Lung (tissue), 12 donors: Measurements from ENCODE around the gene HES3. TPM values are rescaled to one million over a fixed set of nuclear protein-coding genes. Genes with fewer than 3 reads are reported as not detected.
"Not testable (repeated sequence)": the region's sequence is repeated elsewhere in the genome, so short reads cannot be mapped to it uniquely, and the experiment has no call there.

Experiments used
- ATAC-seq: fragments of 200-7000 bp; cut with Tn5 transposase; one replicate; pipeline ENCODE4 v1.9.1; 2020; ENCODE audit warnings: moderate number of reproducible peaks; ENCODE audit not compliant: insufficient read depth, low FRiP score
- DNase-seq, 3 donors: peaks; one replicate each; pipeline ENCODE4 v3.0.0-alpha.2; 2013 to 2017
- H3K27ac ChIP-seq, 2 donors: one replicate each; pipeline ENCODE4 v1.5.1; 2013; ENCODE audit warnings: mild to moderate bottlenecking in 2 of 2, moderate library complexity in 2 of 2, control low read depth in 1 of 2, inconsistent platforms in 1 of 2, low read depth in 1 of 2, low read length in 1 of 2
- H3K27me3 ChIP-seq, 3 donors: one replicate each; pipeline ENCODE4 v1.5.1; 2013; ENCODE audit warnings: low read length in 2 of 3; ENCODE audit not compliant: control insufficient read depth in 3 of 3, insufficient read depth in 3 of 3
- H3K36me3 ChIP-seq, 4 donors: one replicate each; pipeline ENCODE4 v1.5.1; 2013; ENCODE audit warnings: low read length in 4 of 4, mild to moderate bottlenecking in 1 of 4, moderate library complexity in 1 of 4; ENCODE audit not compliant: control insufficient read depth in 4 of 4, insufficient read depth in 4 of 4
- H3K4me1 ChIP-seq, 5 donors: one replicate each; pipeline ENCODE4 v1.5.1; 2013; ENCODE audit warnings: low read length in 5 of 5, mild to moderate bottlenecking in 2 of 5, moderate library complexity in 1 of 5; ENCODE audit not compliant: control insufficient read depth in 5 of 5, insufficient read depth in 5 of 5
- H3K4me3 ChIP-seq: one replicate; pipeline ENCODE4 v1.5.1; 2013; ENCODE audit warnings: mild to moderate bottlenecking, control low read depth, moderate library complexity
- H3K9ac ChIP-seq, 2 donors: one replicate each; pipeline ENCODE4 v1.5.1; 2013; ENCODE audit warnings: low read length in 2 of 2, control low read depth in 1 of 2; ENCODE audit not compliant: insufficient read depth in 1 of 2
- H3K9me3 ChIP-seq, 4 donors: one replicate each; pipeline ENCODE4 v1.5.1; 2013; ENCODE audit warnings: low read length in 3 of 4, mild to moderate bottlenecking in 1 of 4, moderate library complexity in 1 of 4; ENCODE audit not compliant: control insufficient read depth in 4 of 4, insufficient read depth in 3 of 4
- WGBS, 2 donors: extraction: QIAGEN DNeasy Blood & Tissue Kit; methylation state at CpG; one replicate each; pipeline ENCODE4 v1.1.7; 2013; 5-methylcytosine and 5-hydroxymethylcytosine counted together
- polyA plus RNA-seq, 2 donors: library from polyadenylated mRNA; stranded (reverse); fragments of 200-250 nt; gene quantifications; one replicate each; pipeline ENCODE4 v1.2.1, GENCODE V29; 2013
- total RNA-seq, 2 donors: library from RNA; depleted of rRNA in 1 of 2; stranded (reverse); fragments of >200 nt in 1 of 2; gene quantifications; one replicate each; pipeline ENCODE4 v1.2.1, GENCODE V29; 2014 to 2021
- TF ChIP-seq, protein P1 (sequence below): IDR thresholded peaks from 2 replicates; pipeline ENCODE4 v1.5.1; 2012; ENCODE audit warnings: mild to moderate bottlenecking; ENCODE audit errors: control extremely low read depth, extremely low read depth
- donor health status: control.
- donor health status: control.
- donor health status: Bipolar disorder and iron deficiency.
- donor health status: healthy.
- donor health status: DM: yes; HTN: yes; CAD: no.

The HES3 gene
- total and polyA plus RNA-seq, 4 donors: not detected

DNA sequence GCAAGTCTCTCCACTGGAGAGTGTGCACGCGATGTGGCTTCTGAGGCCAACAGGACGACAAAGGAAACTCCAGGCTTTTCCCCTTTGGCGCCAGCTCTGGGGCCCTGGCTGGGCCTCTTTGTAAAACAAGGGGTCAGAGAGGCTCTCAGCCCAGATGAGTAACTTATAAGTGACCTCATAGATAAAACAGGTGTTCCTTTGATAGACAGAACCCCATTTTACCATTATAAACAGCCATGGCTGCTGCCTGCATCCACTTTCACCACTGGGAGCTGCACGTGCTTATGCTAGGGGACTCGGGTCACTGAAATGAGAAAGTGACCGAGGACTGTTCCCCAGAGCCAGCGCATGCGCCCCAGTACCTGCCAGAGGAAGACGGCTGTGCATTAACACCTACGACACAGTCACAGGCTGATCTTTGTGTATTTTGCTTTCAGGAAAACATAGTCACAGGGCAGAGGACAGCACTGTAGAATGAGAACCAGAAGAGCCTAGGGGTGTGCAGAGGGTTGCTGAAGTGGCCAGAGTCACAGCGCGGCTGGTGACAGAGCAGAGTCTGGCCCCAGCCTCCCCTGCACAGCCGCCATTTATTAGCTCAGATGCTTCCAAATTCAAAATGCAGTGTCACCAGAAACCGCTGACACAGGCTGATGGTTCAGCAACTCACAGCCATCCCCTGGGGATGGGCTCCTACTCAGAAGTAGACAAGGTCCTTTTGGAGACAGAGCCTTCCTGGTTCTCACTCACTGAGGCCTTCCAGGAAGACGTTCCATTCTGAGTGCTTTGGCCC lies 25.4 kb upstream of the HES3 start:
- no peak for ATAC-seq
- H3K36me3 ChIP-seq: peaks cover 0 to 10% (median 7%) of the 10 kb centered on the region in 4 donors
- WGBS, 2 donors: 75 to 82% methylated on average over 16 of the region's 16 CpGs
- peaks cover 0 to 3% (median 0%) of the 10 kb centered on the region in 5 donors for H3K4me1 ChIP-seq
- peak; percentile 38 to 52 (median 51) for DNase-seq
- H3K9ac ChIP-seq: no peak overlapping the region
- H3K4me3 ChIP-seq: no peak overlapping the region
- H3K27me3 ChIP-seq: no peaks in the 10 kb centered on the region
- H3K27ac ChIP-seq: no peak overlapping the region
- H3K9me3 ChIP-seq: no peaks in the 10 kb centered on the region
- TF ChIP-seq, protein P1, sequence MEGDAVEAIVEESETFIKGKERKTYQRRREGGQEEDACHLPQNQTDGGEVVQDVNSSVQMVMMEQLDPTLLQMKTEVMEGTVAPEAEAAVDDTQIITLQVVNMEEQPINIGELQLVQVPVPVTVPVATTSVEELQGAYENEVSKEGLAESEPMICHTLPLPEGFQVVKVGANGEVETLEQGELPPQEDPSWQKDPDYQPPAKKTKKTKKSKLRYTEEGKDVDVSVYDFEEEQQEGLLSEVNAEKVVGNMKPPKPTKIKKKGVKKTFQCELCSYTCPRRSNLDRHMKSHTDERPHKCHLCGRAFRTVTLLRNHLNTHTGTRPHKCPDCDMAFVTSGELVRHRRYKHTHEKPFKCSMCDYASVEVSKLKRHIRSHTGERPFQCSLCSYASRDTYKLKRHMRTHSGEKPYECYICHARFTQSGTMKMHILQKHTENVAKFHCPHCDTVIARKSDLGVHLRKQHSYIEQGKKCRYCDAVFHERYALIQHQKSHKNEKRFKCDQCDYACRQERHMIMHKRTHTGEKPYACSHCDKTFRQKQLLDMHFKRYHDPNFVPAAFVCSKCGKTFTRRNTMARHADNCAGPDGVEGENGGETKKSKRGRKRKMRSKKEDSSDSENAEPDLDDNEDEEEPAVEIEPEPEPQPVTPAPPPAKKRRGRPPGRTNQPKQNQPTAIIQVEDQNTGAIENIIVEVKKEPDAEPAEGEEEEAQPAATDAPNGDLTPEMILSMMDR: no peak

DNA sequence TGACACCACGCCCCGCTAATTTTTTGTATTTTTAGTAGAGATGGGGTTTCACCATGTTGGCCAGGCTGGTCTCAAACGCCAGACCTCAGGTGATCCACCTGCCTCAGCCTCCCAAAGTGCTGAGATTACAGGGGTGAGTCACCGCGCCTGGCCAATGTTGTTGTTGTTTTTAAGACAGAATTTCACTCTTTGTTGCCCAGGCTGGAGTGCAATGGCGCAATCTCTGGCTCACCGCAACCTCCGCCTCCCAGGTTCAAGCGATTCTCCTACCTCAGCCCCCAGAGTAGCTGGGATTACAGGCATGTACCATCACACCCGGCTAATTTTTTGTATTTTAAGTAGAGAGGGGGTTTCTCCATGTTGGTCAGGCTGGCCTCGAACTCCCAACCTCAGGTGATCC lies 24.3 kb upstream of the HES3 start:
- H3K4me3 ChIP-seq, H3K27me3 ChIP-seq, H3K9ac ChIP-seq, ATAC-seq, H3K27ac ChIP-seq, H3K4me1 ChIP-seq, DNase-seq, H3K9me3 ChIP-seq: not testable (repeated sequence)
- peaks cover 0 to 17% (median 13%) of the 10 kb centered on the region in 4 donors for H3K36me3 ChIP-seq
- 86 to 92% methylated on average over 11 of the region's 11 CpGs for WGBS, 2 donors

- H3K9ac ChIP-seq: no peak overlapping the region
- H3K27ac ChIP-seq: no peak overlapping the region
- H3K36me3 ChIP-seq: peaks cover 0 to 21% (median 16%) of the 10 kb centered on the region in 4 donors
- no peaks in the 10 kb centered on the region for H3K9me3 ChIP-seq
- WGBS, 2 donors: 78 to 86% methylated on average over 8 of the region's 8 CpGs
- TF ChIP-seq, protein P1: no peak
- ATAC-seq (no peak), DNase-seq (peak in 1 of 3 donors; percentile 39)
- H3K27me3 ChIP-seq: no peaks in the 10 kb centered on the region
- peaks cover 0 to 3% (median 0%) of the 10 kb centered on the region in 5 donors for H3K4me1 ChIP-seq
- no peak overlapping the region for H3K4me3 ChIP-seq
Observed at GRCh38 chr1:6220236-6220635, 23.7 kb upstream of the HES3 start.

GRCh38 chr1:6221210-6221784 lies 22.7 kb upstream of the HES3 start:
- WGBS, 2 donors: 92% methylated on average over 12 of the region's 12 CpGs

More at GRCh38 chr1:6221210-6221784, 22.7 kb upstream of the HES3 start:
- TF ChIP-seq, protein P1: no peak
- Histone ChIP-seq H3K27ac (no peak overlapping the region), H3K9ac (no peak overlapping the region), H3K27me3 (no peaks in the 10 kb centered on the region), H3K4me1 (peaks cover 0 to 3% (median 0%) of the 10 kb centered on the region in 5 donors), H3K4me3 (no peak overlapping the region), H3K36me3 (peaks cover 0 to 27% (median 17%) of the 10 kb centered on the region in 4 donors), H3K9me3 (no peaks in the 10 kb centered on the region)
- DNase-seq (no peak), ATAC-seq (no peak)
